HFFc6 (cell line): ENCODE data around the gene THADA. TPM values are rescaled to one million over a fixed set of nuclear protein-coding genes. Genes with fewer than 3 reads are reported as not detected.

Source experiments
- DNase-seq: peaks from one replicate; pipeline ENCODE4 v3.0.0-alpha.2; 2018
- H3K27ac Mint-ChIP-seq: 2 replicates; pipeline ENCODE4 v1.8.0; 2020; ENCODE audit warnings: mild to moderate bottlenecking, mixed read lengths
- H3K27me3 Mint-ChIP-seq: 2 replicates; pipeline ENCODE4 v1.8.0; 2021; ENCODE audit warnings: mild to moderate bottlenecking, moderate library complexity, mixed read lengths; ENCODE audit not compliant: insufficient read depth
- H3K36me3 Mint-ChIP-seq: 2 replicates; pipeline ENCODE4 v1.8.0; 2021; ENCODE audit warnings: low read depth, mixed read lengths
- H3K4me1 Mint-ChIP-seq: 2 replicates; pipeline ENCODE4 v1.8.0; 2020; ENCODE audit warnings: low read depth, mixed read lengths
- H3K4me3 Mint-ChIP-seq: 2 replicates; pipeline ENCODE4 v1.8.0; 2020; ENCODE audit warnings: mild to moderate bottlenecking, moderate library complexity, mixed read lengths
- H3K9me3 Mint-ChIP-seq: 2 replicates; pipeline ENCODE4 v1.8.0; 2020; ENCODE audit warnings: mild to moderate bottlenecking, mixed read lengths
- CTCF ChIP-seq: fragments of 200-600 bp; sonication (generic); IDR thresholded peaks from 2 replicates; pipeline ENCODE4 v1.5.0; 2021; ENCODE audit warnings: antibody characterized with exemption, mild to moderate bottlenecking
- total RNA-seq, 6 experiments: library from RNA; stranded (reverse); fragmentation: NEBNext Ultra II Directional; extraction: Animal tissue kit (Norgen Biotek cat#: 25700); gene quantifications; 2 replicates in 1 of 6; 3 replicates in 5 of 6; pipeline ENCODE4 v1.2.3, GENCODE V29; 2021

THADA gene
- total RNA-seq, 6 experiments from 2014 or later = 14.3 to 20.5 (median 17.3) TPM

DNA sequence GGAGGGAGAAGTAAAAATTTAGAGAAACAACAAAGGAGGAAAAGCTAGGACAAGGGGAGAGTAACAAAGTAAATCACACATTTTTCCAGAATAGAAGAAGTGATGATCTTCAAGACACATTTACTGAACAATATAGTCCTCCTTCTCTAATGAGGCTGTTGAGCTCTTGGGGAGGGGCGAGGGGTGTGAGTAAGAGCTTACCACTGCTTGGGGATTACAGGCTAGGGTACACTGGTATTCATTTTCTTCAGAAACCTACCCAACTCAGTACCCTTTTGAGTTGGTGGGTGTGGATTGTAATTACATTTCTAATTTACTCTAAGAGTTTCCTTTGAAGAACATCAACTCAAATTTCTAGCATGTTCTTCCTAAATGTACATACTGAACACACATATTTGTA is 211.7 kb downstream of the THADA start:
- Mint-ChIP-seq H3K4me1 (peaks cover 15% of the 10 kb centered on the region), H3K9me3 (no peaks in the 10 kb centered on the region), H3K27me3 (no peaks in the 10 kb centered on the region), H3K4me3 (no peak overlapping the region), H3K36me3 (no peaks in the 10 kb centered on the region), H3K27ac (no peak overlapping the region)
- DNase-seq = no peak
- no peak for TF ChIP-seq CTCF

GRCh38 chr2:43383533-43383932 is 212.3 kb downstream of the THADA start:
- TF ChIP-seq CTCF = no peak
- H3K9me3 Mint-ChIP-seq = no peaks in the 10 kb centered on the region
- H3K4me1 Mint-ChIP-seq = peaks cover 15% of the 10 kb centered on the region
- H3K36me3 Mint-ChIP-seq = no peaks in the 10 kb centered on the region
- no peak overlapping the region for H3K4me3 Mint-ChIP-seq
- H3K27ac Mint-ChIP-seq = no peak overlapping the region
- DNase-seq = no peak
- H3K27me3 Mint-ChIP-seq = no peaks in the 10 kb centered on the region

GRCh38 chr2:43379494-43379893 is 216.3 kb downstream of the THADA start:
- TF ChIP-seq CTCF = no peak
- H3K9me3 Mint-ChIP-seq = no peaks in the 10 kb centered on the region
- no peak for DNase-seq

GRCh38 chr2:43377327-43377726 is 218.5 kb downstream of the THADA start:
- no peak overlapping the region for H3K4me3 Mint-ChIP-seq
- no peaks in the 10 kb centered on the region for H3K27me3 Mint-ChIP-seq

More at GRCh38 chr2:43379494-43379893, 216.3 kb downstream of the THADA start:
- H3K4me1 Mint-ChIP-seq = peaks cover 9% of the 10 kb centered on the region; the same call in 1 of the 2 replicates
- no peaks in the 10 kb centered on the region for H3K36me3 Mint-ChIP-seq
- no peak overlapping the region for H3K4me3 Mint-ChIP-seq
- H3K27me3 Mint-ChIP-seq = no peaks in the 10 kb centered on the region
- no peak overlapping the region for H3K27ac Mint-ChIP-seq

GRCh38 chr2:43376523-43377198 is 219.2 kb downstream of the THADA start:
- no peak overlapping the region for H3K27ac Mint-ChIP-seq
- no peak overlapping the region for H3K4me3 Mint-ChIP-seq
- no peaks in the 10 kb centered on the region for H3K9me3 Mint-ChIP-seq
- DNase-seq = no peak
- no peaks in the 10 kb centered on the region for H3K36me3 Mint-ChIP-seq
- no peaks in the 10 kb centered on the region for H3K27me3 Mint-ChIP-seq
- no peak for TF ChIP-seq CTCF
- H3K4me1 Mint-ChIP-seq = peaks cover 9% of the 10 kb centered on the region; the same call in 1 of the 2 replicates

More at GRCh38 chr2:43377327-43377726, 218.5 kb downstream of the THADA start:
- TF ChIP-seq CTCF = no peak
- Mint-ChIP-seq H3K27ac (no peak overlapping the region), H3K4me1 (peaks cover 9% of the 10 kb centered on the region; the same call in 1 of the 2 replicates), H3K9me3 (no peaks in the 10 kb centered on the region), H3K36me3 (no peaks in the 10 kb centered on the region)
- DNase-seq = no peak
